SU-DHL-6 (cell line): ENCODE results near the gene PRKN.

ENCODE experiments used
- EZH2phosphoT487 ChIP-seq: fragments of 200-600 bp; sonication (generic), shearing (Covaris generic); conservative IDR thresholded peaks from 2 replicates; pipeline ENCODE4 v1.6.1; 2018; ENCODE audit warnings: mild to moderate bottlenecking, antibody characterized with exemption, low read length, moderate library complexity, mixed read lengths
- TF ChIP-seq, protein P1 (sequence below): fragments of 200-600 bp; sonication (generic); IDR thresholded peaks from one replicate; pipeline ENCODE4 v1.5.1; 2017; ENCODE audit warnings: antibody characterized with exemption, mild to moderate bottlenecking, low read length, moderate library complexity; ENCODE audit not compliant: insufficient read depth, poor library complexity, severe bottlenecking

- TF ChIP-seq, protein P1, sequence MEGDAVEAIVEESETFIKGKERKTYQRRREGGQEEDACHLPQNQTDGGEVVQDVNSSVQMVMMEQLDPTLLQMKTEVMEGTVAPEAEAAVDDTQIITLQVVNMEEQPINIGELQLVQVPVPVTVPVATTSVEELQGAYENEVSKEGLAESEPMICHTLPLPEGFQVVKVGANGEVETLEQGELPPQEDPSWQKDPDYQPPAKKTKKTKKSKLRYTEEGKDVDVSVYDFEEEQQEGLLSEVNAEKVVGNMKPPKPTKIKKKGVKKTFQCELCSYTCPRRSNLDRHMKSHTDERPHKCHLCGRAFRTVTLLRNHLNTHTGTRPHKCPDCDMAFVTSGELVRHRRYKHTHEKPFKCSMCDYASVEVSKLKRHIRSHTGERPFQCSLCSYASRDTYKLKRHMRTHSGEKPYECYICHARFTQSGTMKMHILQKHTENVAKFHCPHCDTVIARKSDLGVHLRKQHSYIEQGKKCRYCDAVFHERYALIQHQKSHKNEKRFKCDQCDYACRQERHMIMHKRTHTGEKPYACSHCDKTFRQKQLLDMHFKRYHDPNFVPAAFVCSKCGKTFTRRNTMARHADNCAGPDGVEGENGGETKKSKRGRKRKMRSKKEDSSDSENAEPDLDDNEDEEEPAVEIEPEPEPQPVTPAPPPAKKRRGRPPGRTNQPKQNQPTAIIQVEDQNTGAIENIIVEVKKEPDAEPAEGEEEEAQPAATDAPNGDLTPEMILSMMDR = no peak
- TF ChIP-seq EZH2phosphoT487 = no peak
Observed at GRCh38 chr6:161446296-161446925, 1281.2 kb downstream of the PRKN start.
